GM19452 (cell line): ENCODE measurements around the gene OTX2.

ENCODE experiments used
- ATAC-seq: cut with Tn5 transposase; IDR thresholded peaks from one replicate; pipeline ENCODE4 v1.9.1; 2021; ENCODE audit not compliant: unreplicated experiment

Gene OTX2

GRCh38 chr14:56810147-56810719, at the start of gene OTX2:
TSS of gene OTX2 (minus strand) at chr14:56810479. CDS start at chr14:56805456, 5,023 bp downstream.
- no peak for ATAC-seq

- ATAC-seq: no peak
Observed at GRCh38 chr14:56858422-56858821, 48.1 kb upstream of the OTX2 start.

GRCh38 chr14:56857216-56857615, 46.9 kb upstream of the OTX2 start:
- no peak for ATAC-seq

DNA sequence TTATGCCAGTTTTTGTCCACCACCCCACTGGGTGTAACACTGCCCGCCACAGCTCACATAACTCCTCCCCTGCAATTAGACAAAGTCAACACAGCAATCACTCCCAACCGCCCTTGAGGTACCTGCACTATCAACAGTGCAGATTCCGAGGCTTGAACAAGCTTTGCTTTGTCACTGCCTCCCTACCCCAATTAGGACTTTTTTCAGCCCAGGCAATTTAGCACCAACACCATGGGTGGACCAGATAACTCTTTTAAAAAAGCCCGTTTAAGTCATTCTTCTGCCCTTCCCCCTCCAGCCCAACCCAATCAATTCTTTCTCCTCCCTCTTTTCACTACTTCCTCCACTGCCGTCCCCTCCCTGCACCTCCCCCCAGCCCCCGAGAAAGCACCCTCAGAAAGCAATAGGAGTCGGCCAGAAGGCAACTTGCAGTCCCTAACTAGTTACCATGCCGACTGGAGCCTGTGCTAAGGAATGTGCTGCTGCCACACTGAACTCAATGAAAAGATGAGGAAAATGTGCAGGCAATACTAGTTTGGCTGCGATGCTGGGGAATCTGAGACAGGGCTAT, 45.7 kb upstream of the OTX2 start:
- ATAC-seq: no peak

DNA sequence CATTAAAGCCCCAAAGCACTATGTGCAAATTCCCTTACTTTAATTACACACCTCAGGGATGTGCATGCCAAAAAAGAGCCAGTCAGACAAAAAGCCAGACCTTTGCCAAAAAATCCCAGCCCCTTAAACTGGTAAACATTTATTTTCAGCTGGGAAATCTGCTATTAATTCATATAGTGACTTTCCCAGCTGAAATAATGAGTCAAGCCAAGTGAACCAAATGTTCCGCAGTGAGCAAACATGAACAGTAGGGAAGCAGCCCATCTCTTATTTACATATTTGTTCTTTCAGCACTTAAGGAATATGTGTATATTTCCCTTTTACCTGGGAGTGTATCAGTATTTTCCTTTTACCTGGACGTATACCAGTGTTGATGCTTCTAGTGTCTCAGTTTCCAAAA, 44.0 kb upstream of the OTX2 start:
- no peak for ATAC-seq

DNA sequence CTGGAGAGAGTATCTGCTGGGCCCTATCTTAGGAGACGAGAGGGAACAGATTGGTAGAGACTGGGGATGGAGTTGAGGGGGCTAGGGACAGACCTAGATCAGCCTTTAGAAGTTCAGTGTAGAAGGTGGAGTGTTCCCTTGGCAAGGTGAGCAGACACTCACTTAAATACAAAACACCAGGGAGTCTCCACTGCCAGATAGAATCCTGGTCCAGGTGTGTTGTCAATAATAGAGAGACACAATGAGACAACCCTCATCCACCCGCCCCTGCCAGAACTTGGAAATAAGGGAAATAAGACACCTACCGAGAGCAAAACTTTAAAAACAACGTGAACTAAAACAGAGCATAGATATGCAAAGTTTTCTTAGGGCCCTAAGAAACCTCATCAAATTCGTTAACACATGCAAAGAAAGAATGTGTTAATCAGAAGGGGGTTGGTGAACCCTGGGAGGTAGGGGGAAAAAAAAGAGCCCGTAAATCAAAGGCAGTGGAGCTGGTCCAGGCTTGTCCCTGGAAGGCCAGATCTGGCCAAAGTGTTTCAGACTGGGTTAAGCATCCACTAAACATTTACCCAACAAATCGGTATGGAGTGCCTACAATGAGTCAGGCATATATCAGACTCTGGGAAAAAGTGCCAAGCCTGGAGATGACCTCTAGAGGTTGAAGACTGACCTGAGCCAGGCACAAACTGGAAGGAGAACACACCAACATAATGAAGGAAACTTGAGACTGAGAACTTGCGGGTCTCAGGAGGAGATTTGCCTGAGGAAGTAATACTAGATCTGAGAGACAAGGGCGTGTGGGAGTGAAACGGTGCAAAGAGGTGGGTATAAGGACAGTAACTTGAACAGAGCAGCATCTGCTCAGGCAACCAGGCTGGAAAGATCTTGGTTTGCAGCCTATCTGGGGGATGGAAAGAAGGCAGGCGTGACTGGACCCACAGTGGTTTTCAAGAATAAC, 37.0 kb upstream of the OTX2 start:
- ATAC-seq: no peak

DNA sequence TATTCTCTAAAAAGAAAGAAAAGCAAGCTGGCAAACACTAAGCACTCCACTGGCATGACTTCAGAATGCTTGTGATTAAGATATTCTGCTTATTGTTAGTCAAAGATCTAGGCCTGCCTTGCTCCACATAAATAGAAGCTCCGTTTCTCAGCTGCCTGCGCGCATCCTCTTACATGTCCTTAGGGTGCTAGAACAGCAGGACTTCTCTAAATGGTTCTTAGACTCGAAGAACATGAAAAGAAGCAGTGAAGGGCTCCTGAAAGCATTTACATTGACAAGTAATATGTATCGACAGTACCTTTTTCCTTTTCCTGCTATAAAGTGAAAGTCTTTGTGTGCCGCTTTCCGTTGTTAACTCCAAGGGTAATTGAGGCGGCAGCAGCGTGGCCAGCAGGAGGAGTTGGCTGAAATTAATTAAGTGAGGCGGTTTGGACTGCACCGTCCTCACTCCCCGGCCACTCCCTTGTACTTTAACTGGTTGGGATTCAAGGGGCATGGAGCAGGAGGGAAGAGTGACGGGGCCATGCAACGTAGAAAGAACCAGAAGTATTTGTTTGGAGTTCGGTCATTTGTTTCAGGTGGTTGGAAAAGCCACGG, 34.2 kb upstream of the OTX2 start:
- no peak for ATAC-seq

- no peak for ATAC-seq
Observed at GRCh38 chr14:56841611-56842010, 31.3 kb upstream of the OTX2 start.

- no peak for ATAC-seq
Observed at GRCh38 chr14:56840221-56840620, 29.9 kb upstream of the OTX2 start.

DNA sequence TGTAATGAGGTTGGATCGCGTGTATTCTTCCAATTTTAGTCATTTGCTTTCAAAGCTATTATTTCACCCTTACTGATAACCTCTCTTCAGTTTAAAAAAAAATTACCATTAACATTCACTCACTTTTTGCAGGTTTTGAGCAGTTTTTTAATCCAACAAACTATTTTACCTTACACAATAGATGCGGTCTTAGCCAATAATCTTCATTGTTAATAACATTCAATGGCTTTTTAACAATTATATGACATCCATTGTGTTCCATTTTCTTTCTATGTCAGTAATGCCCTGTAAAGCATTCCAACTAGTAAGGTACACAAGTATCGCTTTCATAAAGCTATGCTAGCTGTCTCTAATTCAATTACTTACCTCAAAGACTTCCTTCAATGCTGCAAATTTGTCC, 18.9 kb upstream of the OTX2 start:
- ATAC-seq: no peak

DNA sequence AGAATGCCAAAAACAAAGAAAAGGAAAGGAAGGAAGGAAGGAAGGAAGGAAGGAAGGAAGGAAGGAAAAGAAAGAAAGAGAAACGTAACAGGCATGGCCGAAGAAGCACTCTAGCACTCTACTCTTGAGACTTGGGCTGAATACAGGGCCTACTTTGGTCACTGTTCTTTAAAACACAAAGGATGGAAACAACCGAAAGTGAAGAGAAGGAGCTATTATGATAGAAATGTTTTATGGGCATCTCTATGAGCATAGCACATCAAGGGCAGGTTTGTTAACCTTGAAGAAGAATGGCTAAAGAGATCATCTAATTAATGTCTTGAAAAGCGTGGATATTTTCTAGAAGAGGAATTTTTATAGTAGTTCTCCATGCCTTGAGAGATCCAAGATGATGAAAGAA, 15.9 kb upstream of the OTX2 start:
- no peak for ATAC-seq

- ATAC-seq: no peak
Observed at GRCh38 chr14:56821805-56822610, 11.7 kb upstream of the OTX2 start.

GRCh38 chr14:56821177-56821576, 10.9 kb upstream of the OTX2 start:
- no peak for ATAC-seq

- ATAC-seq: no peak
Observed at GRCh38 chr14:56817396-56817921, 7.2 kb upstream of the OTX2 start.

- no peak for ATAC-seq
Observed at GRCh38 chr14:56816574-56817391, 6.5 kb upstream of the OTX2 start.

DNA sequence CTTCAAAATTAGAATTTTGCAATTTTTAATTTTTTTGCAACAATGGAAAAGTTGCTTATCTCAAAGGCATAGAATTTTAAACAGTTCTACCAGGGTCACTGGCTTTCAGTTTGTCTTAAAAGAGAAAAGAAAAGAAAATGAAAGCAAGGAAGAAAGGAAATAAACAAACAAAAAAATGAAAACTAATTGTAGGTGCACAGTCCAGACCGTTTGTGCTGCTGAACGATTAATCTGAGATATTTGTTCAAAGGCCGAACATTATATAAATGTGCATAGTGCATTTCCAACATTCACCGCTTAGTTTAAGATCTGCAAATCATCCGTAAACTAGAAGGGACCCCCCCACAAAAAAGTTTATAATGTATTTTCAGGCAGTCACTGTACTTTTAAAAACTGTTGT, 5.5 kb upstream of the OTX2 start:
- no peak for ATAC-seq

- ATAC-seq: no peak
Observed at GRCh38 chr14:56814969-56815700, 4.9 kb upstream of the OTX2 start.

DNA sequence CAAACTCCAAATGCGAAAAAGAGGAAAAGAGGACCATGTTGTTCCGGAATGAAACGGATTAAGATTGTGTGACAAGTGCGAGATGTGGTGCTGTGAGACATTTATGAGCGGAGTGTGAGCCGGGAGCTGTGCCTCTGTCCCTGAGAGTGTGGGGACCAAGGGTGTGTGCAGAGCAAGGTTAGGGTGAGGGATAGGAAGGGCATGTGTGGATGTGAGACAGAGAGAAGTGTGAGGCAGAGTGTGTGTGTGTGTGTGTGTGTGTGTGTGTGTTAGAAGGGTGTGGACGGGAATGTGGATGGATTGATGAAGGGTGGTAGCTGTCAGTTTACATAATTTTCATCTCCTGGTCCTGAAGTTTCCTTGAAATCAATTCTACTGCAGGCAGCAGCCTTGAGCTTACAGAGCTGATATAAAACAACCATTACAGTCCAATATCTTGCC, 4.3 kb upstream of the OTX2 start:
- no peak for ATAC-seq

DNA sequence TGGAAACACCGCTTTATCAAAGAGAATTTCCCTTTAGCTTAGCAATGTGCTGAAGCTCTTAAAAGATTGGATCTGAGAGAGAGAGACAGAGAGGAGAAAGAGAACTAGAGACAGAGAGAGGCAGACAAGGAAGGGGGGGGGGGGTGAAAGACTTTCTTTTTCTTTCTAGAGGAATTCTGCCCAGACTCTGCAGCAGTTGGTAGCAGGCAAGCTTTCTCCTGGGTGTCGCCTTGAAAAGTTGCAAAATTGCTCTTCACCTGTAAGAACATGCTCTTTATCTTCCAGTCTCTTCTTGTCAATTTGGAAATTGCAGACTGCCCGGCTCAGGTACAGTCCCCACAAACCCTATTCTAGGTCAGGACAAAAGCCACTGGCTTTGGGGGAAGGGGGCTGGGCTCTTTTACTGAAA, 2.9 kb upstream of the OTX2 start:
- no peak for ATAC-seq
